BE2C (cell line): Measurements from ENCODE around the gene PTGS1.

Experiments used
- DNase-seq: peaks from one replicate; pipeline ENCODE4 v3.0.0-alpha.2; 2020
- H3K27me3 ChIP-seq: fragments of 250-450 bp; sonication (Bioruptor Pico); 2 replicates; pipeline ENCODE4 v1.5.1; 2020; ENCODE audit warnings: mild to moderate bottlenecking
- H3K36me3 ChIP-seq: fragments of 250-450 bp; sonication (Bioruptor Pico); 2 replicates; pipeline ENCODE4 v1.5.1; 2020; ENCODE audit warnings: mild to moderate bottlenecking
- H3K4me1 ChIP-seq: fragments of 250-450 bp; sonication (Bioruptor Pico); 2 replicates; pipeline ENCODE4 v1.5.1; 2020
- H3K4me3 ChIP-seq: 2 replicates; pipeline ENCODE4 v1.5.1; 2011; ENCODE audit warnings: low read depth, low read length
- H3K9me3 ChIP-seq: fragments of 250-450 bp; sonication (Bioruptor Pico); 2 replicates; pipeline ENCODE4 v1.5.1; 2020
- TF ChIP-seq, protein P1 (sequence below): IDR thresholded peaks from 2 replicates; pipeline ENCODE4 v1.5.1; 2012; ENCODE audit warnings: mild to moderate bottlenecking, low read depth, low read length

PTGS1 gene

DNA sequence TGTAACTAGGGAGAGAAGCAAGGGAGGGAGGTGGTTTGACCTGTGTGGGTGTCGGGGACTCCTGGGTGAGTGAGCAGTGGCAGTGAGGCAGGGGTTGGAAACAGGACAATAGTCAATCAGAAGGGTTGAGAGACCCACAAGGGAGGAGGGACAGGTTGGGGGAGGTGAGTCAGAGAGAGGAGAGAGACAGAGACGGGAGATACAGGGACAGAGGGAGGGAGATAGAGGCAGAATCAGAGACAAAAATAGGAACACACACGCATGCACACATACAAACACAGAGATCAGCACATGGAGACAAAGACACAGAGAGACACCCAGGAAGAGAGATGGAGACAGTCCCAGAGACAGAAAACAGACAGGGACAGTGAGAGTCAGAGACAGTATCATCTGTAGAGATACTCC is 39.3 kb upstream of the PTGS1 start:
- peaks cover 11% of the 10 kb centered on the region for H3K36me3 ChIP-seq
- DNase-seq, result no peak
- TF ChIP-seq, protein P1, sequence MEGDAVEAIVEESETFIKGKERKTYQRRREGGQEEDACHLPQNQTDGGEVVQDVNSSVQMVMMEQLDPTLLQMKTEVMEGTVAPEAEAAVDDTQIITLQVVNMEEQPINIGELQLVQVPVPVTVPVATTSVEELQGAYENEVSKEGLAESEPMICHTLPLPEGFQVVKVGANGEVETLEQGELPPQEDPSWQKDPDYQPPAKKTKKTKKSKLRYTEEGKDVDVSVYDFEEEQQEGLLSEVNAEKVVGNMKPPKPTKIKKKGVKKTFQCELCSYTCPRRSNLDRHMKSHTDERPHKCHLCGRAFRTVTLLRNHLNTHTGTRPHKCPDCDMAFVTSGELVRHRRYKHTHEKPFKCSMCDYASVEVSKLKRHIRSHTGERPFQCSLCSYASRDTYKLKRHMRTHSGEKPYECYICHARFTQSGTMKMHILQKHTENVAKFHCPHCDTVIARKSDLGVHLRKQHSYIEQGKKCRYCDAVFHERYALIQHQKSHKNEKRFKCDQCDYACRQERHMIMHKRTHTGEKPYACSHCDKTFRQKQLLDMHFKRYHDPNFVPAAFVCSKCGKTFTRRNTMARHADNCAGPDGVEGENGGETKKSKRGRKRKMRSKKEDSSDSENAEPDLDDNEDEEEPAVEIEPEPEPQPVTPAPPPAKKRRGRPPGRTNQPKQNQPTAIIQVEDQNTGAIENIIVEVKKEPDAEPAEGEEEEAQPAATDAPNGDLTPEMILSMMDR, result no peak
- peaks cover 8% of the 10 kb centered on the region for H3K4me1 ChIP-seq
- no peaks in the 10 kb centered on the region for H3K9me3 ChIP-seq
- no peaks in the 10 kb centered on the region for H3K27me3 ChIP-seq
- no peak overlapping the region for H3K4me3 ChIP-seq

DNA sequence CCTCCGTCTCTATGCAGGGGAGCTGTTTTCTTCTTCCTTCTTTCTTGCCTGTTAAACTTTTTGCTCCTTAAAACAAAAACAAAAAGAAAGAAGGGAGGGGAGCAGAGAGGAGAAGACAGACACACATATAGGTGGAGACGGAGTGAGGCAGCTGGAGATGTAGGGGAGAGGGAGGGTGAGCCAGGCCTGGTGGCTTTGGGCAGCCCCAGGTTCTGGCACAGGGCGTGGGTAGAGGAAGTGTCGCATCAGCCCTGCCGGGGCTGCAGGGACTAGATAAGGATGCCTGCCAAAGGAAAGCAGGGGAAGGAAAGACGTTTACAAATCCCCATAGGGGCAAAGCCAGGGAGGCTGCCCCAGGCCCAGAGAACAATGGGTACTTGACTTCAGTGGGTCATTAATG is 38.7 kb upstream of the PTGS1 start:
- Histone ChIP-seq H3K36me3 (peaks cover 6% of the 10 kb centered on the region; the same call in 1 of the 2 replicates), H3K4me3 (no peak overlapping the region), H3K9me3 (no peaks in the 10 kb centered on the region), H3K27me3 (no peaks in the 10 kb centered on the region), H3K4me1 (peaks cover 8% of the 10 kb centered on the region)
- TF ChIP-seq, protein P1, result no peak
- DNase-seq, result peak; percentile 74

GRCh38 chr9:122332644-122333043 is 38.2 kb upstream of the PTGS1 start:
- Histone ChIP-seq H3K36me3 (peaks cover 6% of the 10 kb centered on the region; the same call in 1 of the 2 replicates), H3K4me3 (no peak overlapping the region), H3K4me1 (peaks cover 8% of the 10 kb centered on the region), H3K9me3 (no peaks in the 10 kb centered on the region), H3K27me3 (no peaks in the 10 kb centered on the region)
- DNase-seq, result no peak
- TF ChIP-seq, protein P1, result no peak

DNA sequence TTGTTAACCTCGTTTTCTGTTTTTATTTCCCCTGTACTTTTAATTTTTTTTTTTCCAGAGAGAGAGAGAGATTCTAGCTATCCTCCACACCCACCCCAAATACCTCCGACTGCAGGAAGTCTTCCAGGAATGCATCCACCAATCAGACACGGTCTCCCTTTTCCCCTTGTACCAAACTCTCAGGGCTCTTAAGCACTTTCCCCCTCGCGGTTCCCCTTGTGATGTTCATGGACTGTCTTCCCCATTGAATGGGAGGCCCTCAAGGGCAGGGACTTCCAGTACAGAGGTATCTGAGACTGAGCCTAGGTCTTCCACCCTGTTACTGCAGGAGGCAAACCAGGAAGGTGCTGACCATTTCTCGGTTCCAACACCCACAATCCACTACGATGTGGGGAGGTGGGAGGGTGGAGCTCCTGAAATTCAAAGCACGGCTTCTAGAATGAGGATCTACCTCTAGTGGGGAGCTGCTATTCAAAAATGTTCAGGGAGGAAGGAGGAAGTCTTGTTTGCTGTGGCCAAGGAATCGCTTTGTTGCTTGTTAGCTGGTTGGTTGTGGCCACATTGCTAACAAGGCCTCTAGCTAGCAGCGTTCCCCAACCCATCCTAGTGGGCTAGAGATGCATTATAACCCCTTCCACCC is 37.5 kb upstream of the PTGS1 start:
- H3K36me3 ChIP-seq, result peaks cover 6% of the 10 kb centered on the region; the same call in 1 of the 2 replicates
- H3K4me1 ChIP-seq, result peaks cover 10% of the 10 kb centered on the region
- no peaks in the 10 kb centered on the region for H3K9me3 ChIP-seq
- no peak overlapping the region for H3K4me3 ChIP-seq
- TF ChIP-seq, protein P1, result no peak
- no peaks in the 10 kb centered on the region for H3K27me3 ChIP-seq
- DNase-seq, result no peak

DNA sequence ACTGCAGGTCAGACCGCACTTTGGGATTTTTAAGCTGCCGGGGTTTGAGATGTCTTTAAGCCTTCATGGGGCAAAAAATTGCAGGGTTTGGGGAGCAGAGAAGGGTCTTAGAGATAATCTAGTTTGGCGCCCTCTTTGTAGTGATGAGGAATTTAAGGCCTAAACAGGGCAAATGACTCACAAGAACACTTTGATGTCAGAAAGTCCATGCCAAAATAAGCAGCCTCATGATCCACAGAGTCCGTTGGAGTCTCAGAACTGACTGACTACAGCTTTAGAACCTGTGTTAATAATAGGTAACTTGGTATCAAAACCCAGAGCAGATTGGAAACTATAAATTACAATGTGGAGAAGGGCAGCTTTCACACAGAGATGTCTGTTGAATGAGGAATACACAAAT is 35.9 kb upstream of the PTGS1 start:
- DNase-seq, result no peak
- H3K27me3 ChIP-seq, result no peaks in the 10 kb centered on the region
- TF ChIP-seq, protein P1, result no peak
- no peak overlapping the region for H3K4me3 ChIP-seq
- peaks cover 21% of the 10 kb centered on the region for H3K4me1 ChIP-seq
- no peaks in the 10 kb centered on the region; the same call in 1 of the 2 replicates for H3K36me3 ChIP-seq
- no peaks in the 10 kb centered on the region for H3K9me3 ChIP-seq

- no peaks in the 10 kb centered on the region for H3K27me3 ChIP-seq
Observed at GRCh38 chr9:122336189-122336588, 34.6 kb upstream of the PTGS1 start.

More at GRCh38 chr9:122336189-122336588, 34.6 kb upstream of the PTGS1 start:
- no peak for DNase-seq
- Histone ChIP-seq H3K4me1 (peaks cover 21% of the 10 kb centered on the region), H3K4me3 (no peak overlapping the region), H3K9me3 (no peaks in the 10 kb centered on the region), H3K36me3 (no peaks in the 10 kb centered on the region)
- TF ChIP-seq, protein P1, result no peak
